Measurements from ENCODE around the gene OR8G1.
"Not testable (repeated sequence)": the region's sequence is repeated elsewhere in the genome, so short reads cannot be mapped to it uniquely, and the experiment has no call there.

Gene OR8G1, protein sequence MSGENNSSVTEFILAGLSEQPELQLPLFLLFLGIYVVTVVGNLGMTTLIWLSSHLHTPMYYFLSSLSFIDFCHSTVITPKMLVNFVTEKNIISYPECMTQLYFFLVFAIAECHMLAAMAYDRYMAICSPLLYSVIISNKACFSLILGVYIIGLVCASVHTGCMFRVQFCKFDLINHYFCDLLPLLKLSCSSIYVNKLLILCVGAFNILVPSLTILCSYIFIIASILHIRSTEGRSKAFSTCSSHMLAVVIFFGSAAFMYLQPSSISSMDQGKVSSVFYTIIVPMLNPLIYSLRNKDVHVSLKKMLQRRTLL
- 0 reads per million in 2 donors for total RNA-seq

DNA sequence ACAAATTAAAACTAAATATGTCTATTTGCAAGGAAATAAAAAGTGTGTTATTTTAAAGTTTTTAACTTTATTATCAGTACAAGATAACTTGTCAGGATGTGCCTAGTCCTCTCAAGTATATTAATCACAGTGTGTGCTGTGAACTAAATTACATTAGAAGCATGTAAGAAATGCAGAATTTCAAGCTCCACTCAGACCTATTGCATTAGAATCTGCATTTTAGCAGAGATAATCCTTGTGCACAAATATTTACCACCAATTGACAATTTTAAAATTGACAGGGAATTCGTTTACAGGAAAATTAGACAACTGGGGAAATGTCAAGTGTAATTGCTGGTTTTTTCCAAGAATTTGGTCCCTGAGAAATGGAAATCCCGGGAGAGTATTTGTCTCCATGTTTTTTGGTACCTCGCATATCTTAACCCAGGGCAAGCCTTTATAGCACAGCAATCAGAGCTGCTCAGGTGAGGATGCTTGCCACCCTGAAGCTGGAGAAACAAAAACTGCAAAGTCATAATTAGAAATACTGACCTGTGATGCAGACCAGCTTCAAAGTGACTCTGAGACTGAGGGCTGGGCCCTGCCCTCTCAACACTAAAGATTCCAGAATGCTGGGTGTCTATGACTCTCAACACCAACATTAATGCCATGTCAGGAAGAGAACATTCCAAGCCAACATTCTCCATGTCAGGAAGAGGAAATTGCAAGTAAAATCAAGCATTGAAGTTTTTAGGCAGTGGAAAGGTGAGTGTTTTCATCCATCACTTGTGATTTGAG, at the start of gene OR8G1:
Gene OR8G1 (plus strand): TSS at position 475 of the 777 bp plus-strand sequence. CDS start 8,581 bp downstream, outside the sequence.
- DNase-seq = no peak

- no peak for DNase-seq
Observed at GRCh38 chr11:124193221-124194010, 47.5 kb upstream of the OR8G1 start.

- no peak for DNase-seq
Observed at GRCh38 chr11:124194293-124195188, 46.4 kb upstream of the OR8G1 start.

- no peak for DNase-seq
Observed at GRCh38 chr11:124195189-124195734, 45.6 kb upstream of the OR8G1 start.

- DNase-seq = no peak
Observed at GRCh38 chr11:124197999-124198398, 42.9 kb upstream of the OR8G1 start.

GRCh38 chr11:124198897-124199296, 42.0 kb upstream of the OR8G1 start:
- DNase-seq = no peak

- no peak for DNase-seq
Observed at GRCh38 chr11:124199702-124200101, 41.2 kb upstream of the OR8G1 start.

- no peak for DNase-seq
Observed at GRCh38 chr11:124200671-124201070, 40.2 kb upstream of the OR8G1 start.

- DNase-seq = no peak
Observed at GRCh38 chr11:124202951-124203350, 37.9 kb upstream of the OR8G1 start.

- DNase-seq = no peak
Observed at GRCh38 chr11:124204008-124204407, 36.9 kb upstream of the OR8G1 start.

- no peak for DNase-seq
Observed at GRCh38 chr11:124207102-124207792, 33.6 kb upstream of the OR8G1 start.

GRCh38 chr11:124209824-124210357, 31.0 kb upstream of the OR8G1 start:
- DNase-seq = no peak

DNA sequence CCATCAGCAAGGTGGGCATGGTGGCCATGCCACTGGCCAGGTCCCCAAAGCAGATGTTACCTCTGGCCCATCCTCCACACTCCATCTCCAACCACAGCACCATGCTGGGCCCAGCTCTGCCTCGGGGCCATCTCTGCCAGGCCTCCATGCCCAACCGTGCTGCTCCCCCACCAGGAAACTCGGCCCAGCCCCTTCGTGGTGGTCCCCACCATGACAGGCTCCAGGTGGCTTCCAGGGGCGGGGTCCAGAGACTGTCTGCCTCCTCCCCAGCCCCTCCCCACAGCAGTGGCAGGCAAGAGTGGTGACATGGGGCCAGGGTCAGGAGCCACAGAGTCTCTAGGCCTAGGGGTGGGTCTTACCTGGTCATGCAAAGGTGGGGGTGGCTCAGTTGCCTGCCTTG, 30.5 kb upstream of the OR8G1 start:
- DNase-seq = no peak

DNA sequence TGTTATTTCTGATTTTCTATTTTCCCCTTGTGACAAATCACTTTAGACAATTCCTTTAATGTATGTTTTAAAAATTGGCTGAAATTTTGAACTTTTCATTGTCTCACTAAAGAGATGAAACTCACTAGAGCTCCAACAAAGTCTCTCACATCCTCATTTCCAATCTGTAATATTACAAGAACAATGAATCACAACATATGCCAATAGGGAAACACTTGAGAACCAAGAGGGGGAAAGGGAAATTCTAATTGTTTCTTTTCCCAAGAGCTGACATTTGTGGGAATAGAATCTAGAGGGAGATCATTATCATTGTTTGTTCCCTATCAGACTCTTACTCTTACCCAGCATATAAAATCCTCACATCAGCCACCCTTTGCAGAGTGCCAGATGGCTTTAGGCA, 29.6 kb upstream of the OR8G1 start:
- no peak for DNase-seq

DNA sequence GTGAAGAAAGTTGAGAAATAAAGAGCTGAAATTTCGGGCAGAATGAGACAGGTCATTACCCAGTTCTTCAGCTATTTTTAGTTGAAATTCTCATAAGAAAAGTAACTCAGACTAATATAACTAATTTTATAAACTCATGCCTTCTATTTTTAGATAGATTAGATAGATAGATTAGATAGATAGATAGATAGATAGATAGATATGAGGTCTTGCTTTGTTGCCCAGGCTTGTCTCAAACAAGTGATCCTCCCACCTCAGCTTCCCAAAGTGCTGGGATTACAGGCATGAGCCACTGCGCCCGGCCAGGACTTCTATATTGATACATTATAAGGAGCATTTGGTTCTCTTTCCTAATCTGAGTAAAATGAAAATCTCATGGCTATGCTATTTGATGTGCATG, 26.9 kb upstream of the OR8G1 start:
- no peak for DNase-seq

DNA sequence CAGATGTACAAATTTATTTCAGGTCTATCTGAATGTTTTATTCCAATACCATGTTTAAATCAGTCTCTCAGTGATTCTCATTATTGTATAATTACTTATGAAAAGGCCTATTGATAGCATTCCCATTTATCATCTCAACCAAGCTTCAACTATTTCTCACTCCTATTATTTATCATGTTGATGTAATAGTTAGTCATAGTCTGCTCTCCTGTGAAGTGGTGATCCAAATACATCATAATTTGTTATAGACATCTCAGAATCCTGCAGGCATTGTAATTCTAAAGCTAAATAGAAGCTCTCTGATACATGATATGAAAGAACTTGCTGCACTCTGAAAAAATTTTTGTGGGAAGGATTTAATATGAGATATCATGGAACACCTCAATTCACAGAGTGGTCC, 21.8 kb upstream of the OR8G1 start:
- no peak for DNase-seq

DNA sequence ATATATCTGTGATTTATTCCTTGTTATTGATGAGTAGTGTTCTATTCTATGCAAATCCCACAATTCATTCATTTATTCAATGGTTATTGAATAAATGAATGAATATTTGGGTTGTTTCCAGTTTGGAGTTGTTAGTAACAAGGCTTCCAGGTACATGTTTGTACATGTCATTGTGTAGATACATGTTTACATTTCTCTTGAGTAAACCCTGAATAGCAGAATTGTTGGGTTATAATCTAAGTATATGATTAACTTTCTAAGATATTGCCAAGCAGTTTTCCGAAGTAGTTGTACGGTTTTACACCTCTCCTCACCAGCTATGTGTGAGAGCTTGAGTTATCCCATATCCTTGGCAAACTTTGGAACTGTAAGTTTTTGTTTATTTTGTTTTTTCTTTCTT, 18.5 kb upstream of the OR8G1 start:
- no peak for DNase-seq

- not testable (repeated sequence) for DNase-seq
Observed at GRCh38 chr11:124224618-124225423, 16.1 kb upstream of the OR8G1 start.

- no peak for DNase-seq
Observed at GRCh38 chr11:124225471-124225870, 15.4 kb upstream of the OR8G1 start.

DNA sequence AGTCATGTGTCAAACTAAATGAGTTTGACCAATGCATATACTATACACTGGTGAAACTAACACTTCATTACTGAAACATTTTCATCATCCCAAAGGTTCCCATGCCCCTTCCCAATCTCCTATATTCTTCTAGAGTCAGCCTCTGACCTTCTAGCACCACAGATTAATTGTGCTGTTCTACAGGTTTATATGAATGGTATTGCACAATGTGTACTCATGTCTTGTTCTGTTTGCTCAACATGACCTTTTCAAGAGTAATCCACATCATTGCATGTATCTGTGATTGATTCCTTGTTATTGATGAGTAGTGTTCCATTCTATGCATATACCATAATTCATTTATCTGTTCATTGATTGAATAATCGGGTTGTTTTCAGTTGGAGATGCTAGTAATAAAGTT, 7.5 kb upstream of the OR8G1 start:
- no peak for DNase-seq

All from T-helper 9 cell (primary cell).